ENCODE data around the gene METTL24. TPM values are rescaled to one million over a fixed set of nuclear protein-coding genes. Genes with fewer than 3 reads are reported as not detected.
"Not testable (repeated sequence)": the region's sequence is repeated elsewhere in the genome, so short reads cannot be mapped to it uniquely, and the experiment has no call there.

The METTL24 gene
- total RNA-seq, 1 donor from 2014 or later = 1.2 TPM

DNA sequence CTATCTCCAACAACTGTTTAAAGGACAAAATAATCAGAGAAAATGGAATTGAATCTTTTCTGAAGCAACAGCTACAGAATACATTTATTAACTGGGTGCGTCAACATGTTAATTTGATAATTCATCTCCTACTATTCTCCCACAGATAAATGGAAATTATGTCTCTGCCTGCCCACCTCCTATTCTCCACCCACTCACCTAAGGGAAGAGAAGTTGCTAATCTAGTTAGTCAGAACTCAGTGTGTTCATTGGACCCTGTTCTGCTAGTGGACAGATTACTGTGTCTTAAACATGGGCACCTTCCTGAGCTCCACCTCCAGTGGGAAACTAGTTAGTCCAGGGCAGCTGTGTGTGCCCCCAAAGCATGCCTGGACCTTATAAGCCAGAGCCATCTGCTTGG is 41.0 kb downstream of the METTL24 start:
- no peak for DNase-seq (ENCODE audit: low spot score)

DNA sequence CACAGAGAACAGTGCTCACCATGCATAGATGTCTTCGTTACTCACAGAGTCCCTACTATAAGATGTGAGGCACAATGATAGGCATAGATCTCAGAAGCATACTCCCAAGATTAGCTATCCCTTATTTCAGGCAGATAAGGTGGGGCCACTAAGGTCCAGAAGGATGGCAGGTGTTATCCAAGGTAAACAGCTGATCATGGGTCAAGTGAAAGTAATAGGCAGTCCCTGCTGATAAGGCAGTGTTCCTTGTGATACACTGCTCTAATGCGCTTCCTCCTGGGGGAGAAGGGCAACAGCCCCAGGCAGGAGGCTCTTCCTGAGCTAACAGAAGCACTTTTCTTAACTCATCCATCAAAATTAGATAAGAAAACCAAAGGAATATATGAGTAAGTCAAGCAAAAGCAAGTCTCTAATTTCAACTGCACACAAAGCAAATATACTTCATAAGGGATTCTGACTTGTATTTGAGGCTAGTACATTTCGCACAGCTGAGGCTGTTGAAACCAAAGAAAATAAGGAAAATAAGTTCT is 42.2 kb downstream of the METTL24 start:
- no peak for DNase-seq (ENCODE audit: low spot score)

DNA sequence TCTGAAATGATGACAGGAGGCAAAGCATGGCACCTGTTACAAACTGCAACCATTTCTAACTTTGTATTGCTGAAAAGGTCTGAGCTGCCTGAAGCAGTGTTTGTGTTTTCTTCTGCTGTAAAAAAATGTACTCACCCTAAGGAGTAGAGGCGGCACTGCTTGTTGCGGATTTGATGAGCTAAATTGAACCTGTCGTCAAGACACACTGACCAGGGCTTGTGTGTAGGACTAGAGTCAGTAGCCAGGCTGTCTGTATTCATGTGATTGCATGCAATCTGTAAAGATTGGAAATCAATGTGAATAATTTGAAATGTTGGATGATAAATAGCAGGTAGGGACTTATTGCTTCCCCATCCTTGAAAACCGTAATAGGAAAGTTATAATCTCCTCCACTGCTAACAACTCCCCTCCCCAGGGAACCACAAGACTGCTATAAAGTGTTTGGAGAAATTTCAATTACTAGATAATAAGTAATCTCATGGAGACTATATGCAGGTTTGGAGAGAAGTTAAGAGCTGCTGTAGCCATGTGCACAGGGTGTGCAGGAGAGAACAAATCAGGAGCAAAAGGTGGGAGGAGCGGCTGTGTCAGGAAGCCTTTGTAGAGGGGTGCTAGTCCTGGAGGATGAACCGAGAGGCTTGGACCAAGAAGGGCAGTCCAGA is 42.8 kb downstream of the METTL24 start:
- DNase-seq (ENCODE audit: low spot score) = no peak

DNA sequence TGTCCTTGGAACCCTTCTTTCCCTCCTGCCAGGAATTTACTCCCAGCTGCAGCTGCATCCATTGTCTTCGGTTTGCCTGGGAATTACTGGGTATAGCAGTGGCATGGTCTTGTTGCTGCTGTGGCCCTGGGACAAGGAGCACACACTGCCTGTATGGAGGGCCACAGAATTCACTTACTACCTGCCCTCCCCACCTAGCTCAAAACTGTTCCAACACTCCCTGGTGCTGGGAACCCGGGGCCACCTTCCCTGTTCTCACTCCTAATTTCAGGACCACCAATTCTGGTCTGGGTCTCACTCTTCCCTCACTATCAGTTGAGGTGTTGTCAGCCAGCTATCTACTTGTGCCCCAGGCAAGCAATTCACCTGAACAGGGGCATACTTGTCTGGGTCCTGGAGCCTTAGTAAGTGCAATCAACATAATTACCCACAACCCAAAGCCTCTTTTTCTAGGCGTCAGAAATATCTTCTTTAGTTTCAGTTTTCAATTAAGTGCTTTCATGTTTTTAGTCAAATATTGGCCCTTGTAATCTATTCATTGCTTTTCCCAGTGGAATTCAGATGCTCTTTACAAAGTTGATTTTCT is 47.2 kb downstream of the METTL24 start:
- DNase-seq (ENCODE audit: low spot score) = no peak

DNA sequence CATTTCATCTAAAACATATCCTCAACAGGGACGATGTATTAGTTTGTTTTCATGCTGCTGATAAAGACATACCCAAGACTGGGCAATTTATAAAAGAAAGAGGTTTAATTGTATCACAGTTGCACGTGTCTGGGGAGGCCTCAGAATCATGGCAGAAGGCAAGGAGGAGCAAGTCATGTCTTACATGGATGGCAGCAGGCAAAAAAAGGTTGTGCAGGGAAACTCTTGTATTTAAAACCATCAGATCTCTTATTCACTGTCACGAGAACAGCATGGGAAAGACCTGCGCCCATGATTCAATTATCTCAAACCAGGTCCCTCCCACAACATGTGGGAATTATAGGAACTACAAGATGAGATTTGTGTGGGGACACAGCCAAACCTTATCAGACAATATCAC is 48.7 kb downstream of the METTL24 start:
- not testable (repeated sequence) for DNase-seq (ENCODE audit: low spot score)

DNA sequence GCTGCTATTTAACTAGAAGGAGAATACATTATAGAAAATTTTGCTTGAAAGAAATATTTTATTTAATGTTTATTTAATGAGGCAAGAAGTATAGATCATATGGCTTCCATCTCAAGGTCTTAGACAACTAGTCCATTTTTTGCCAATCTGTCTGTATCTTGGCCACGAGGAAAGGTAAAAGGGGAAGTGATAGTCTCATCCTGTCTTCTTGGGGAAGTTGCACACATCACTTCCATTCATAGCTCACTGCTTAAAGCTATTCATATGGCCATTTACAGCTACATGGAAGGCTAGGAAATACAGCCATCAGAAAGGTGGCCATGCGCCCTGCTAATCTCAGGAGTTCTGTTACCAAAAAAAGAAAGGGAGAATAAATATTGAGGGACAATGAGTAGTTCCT is 50.8 kb downstream of the METTL24 start:
- no peak for DNase-seq (ENCODE audit: low spot score)

DNA sequence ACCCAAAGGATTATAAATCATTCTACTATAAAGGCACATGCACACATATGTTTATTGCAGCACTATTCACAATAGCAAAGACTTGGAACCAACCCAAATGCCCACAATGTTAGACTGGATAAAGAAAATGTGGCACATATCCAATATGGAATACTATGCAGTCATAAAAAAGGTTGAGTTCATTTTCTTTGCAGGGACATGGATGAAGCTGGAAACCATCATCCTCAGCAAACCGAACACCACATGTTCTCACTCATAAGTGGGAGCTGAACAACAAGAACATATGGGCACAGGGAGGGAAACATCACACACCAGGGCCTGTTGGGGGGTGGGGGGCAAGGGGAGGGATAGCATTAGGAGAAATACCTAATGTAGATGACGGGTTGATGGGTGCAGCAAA is 52.3 kb downstream of the METTL24 start:
- not testable (repeated sequence) for DNase-seq (ENCODE audit: low spot score)

DNA sequence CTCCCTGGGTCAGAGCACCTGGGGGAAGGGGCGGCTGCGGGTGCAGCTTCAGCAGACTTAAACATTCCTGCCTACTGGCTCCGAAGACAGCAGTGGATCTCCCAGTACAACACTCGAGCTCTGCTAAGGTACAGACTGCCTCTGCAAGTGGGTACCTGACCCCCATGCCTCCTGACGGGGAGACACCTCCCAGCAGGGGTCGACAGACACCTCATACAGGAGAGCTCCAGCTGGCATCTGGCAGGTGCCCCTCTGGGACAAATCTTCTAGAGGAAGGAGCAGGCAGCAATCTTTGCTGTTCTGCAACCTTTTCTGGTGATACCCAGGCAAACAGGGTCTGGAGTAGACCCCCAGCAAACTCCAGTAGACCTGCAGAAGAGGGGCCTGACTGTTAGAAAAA is 54.5 kb downstream of the METTL24 start:
- not testable (repeated sequence) for DNase-seq (ENCODE audit: low spot score)

DNA sequence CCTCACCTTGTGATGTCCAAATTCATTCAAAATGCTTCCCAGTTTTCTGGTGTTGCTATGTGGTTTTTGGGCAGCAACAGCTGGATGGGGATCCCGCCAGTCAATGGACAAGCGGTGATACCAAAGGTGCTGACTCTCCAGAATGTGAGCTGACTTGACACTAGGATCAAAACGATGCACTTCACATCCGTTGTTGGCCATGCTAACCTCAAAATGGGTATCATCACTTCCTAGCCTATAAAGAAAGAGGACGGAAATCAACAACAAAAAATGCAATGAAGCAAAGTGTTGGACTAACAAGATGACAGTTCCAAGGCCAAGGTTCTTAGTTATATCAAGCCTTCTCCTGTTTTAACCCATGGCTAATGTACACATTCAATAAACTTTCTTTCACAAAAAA is 59.2 kb downstream of the METTL24 start:
- DNase-seq (ENCODE audit: low spot score) = no peak

DNA sequence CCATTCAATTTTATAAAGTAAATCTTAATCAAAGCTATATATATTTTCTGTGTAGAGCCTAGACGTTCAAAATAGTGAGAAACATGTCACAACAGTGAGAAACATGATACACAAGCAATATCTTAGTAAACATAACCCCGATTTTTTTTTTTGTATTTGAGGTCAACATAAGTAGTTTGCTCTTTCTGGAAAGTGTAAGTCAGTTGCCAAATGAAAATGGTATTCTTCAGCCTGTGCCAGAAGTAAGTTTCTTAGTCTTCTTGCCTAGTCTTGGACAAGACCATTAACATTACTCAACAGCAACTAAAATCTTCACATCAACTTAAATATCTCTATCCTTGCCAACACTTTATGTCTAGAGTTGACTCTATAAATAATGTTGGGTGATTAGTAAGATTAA is 59.7 kb downstream of the METTL24 start:
- no peak for DNase-seq (ENCODE audit: low spot score)

DNA sequence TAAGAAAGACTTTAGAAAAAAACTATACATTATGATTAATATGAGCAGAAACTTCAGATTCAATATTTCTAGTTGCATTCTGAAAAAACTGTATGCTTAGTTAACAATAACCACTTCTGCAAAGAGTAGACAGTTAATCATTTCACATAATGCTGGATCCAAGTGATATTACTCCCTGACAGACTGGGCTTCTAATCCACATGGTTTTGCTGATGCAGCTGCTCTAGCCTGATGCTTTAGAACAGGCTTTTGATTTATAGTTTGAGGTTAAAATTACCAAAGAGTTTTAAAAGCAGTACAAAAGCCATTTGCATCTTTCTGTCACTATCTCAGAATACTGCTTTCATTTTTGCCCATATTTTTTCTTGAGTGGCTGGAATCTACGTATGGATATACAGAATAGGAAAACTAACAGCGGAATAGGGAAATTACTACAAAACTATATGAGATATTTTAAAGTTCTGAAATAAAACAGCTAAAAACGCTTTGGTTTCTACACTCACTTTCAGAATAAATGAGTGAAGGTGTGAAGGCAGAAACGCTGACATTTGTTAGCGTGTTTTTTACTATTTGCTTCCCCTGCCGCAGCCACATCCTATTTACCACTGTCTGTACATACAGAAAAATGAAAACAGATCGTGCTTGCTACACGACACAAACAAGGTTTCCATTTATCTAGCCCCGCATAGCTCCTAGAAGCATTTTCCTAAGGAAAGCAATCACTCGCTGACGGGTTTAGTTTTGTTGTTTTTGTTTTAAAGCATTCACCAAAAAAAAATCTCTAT is 61.7 kb downstream of the METTL24 start:
- no peak for DNase-seq (ENCODE audit: low spot score)

DNA sequence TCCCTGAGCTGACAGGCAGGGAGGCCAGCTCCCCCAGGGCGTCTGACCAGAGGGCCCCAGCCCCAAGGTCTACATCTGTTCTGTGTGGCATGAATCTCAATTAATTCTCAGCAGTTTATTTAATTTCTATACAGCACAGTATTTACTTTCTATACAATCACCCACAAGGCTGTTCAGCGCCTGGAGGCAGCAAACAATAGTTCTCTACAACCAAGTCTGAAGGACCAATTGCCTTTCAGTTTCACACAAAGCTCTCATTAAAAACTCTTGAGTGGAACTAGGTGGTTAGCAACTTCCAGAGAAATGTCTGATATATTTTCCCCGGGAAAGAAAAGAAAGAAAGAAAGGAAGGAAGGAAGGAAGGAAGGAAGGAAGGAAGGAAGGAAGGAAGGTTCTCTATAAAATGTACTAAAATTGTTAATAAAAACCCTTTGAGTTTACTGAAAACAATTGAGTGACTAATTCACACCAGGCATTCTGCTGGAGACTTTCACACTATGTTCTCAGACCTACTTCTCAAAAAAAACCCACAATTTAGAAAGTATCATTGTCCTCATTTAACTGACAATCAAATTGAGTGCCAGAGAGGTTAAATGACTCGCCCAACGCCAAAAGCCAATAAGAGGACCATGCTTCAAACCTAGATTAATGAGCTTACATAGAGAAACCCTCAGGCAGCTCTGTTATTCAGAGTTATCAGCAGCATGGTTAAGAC is 62.5 kb downstream of the METTL24 start:
- no peak for DNase-seq (ENCODE audit: low spot score)

DNA sequence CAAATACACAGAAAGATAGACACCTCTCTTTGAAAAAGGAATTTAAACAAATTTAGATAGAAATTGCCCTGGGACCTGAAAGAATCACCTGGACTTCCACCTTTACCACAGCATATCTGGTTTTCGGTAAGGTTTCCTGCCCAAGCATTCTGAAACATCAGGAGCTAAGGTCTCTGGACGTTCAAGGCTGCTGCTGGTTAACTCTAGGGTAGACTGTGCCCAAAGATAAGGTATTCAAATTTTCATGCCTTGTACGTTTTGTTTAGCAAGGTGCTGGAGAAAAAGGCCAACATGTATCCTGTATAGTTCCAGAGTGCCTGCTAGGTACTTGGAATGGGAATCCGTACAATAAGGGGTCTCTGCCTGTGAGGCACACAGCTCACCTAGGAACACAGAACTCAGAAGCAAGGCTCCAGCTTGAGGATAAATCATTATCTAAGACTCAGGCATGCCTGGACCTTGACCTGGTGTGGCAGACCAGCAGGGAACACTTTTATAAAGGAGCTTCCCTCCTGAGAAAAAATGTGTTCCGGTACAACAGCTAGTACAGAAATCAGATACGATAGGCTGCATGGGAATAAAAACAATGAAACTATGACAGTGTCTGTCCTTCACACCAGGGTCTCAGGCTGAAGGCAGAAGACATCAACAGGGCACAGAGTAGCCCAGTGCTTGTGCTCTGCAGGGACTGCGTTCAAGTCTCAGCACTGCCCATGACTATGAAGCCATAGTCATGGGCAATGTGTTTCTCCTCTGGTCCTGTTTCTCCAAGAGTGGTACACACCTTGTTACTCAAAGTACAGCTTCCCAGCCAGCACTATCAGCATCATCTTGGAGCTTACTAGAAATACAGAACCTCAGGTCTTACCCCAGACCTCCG is 70.4 kb downstream of the METTL24 start:
- DNase-seq (ENCODE audit: low spot score) = no peak

DNA sequence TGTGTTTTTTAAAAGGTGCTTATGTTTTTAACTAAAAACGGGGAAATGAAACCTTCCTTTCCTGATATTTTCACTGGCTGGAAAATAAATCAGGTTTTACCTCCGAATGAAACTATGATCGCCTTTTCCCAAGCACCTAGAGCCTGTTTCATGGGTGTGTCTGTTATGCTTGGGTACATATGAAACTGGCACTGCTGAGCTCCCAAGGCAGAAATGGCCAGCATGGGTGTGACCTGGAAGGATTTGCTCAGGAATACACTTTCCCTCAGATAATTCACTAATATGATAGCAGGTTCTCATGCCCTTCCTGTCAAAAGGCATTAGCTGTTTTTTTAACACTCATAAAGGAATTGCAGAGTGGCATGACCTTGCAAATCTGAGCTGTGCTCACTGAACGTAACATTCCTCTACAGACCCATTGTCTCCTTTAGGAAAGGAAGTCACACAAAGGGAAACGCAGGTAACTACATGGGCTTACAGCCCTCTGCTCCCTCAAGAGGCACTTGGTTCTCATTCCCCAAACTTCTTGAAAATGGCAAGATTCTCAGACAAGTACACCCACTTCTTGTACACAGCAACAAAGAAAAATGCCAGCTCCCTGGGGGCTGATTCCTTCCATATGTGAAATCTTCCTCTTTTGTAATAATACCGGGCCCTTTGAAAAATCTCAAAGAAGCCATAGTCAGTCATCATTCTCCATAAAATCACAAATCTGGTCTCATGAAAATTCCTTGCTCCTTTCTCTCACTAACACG is 72.7 kb downstream of the METTL24 start:
- no peak for DNase-seq (ENCODE audit: low spot score)

DNA sequence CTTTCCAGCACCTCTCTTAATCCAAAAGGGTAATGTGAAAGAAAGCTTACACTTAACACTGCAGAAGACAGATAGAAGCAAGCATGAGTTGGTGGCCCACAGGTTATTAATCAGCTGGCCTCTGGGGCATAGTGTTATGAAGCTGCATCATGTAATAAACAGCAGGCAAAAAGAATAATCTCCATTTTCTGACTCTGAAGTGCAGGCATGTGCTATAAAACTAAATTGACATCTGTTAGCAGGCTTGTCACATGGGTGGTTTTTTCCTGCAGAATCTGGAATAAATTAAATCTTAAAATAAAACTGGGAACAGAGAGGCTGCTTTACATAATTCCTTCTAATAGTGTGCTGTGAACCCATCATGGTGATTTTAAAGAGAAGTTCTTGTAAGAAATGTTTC is 73.3 kb downstream of the METTL24 start:
- DNase-seq (ENCODE audit: low spot score) = no peak

DNA sequence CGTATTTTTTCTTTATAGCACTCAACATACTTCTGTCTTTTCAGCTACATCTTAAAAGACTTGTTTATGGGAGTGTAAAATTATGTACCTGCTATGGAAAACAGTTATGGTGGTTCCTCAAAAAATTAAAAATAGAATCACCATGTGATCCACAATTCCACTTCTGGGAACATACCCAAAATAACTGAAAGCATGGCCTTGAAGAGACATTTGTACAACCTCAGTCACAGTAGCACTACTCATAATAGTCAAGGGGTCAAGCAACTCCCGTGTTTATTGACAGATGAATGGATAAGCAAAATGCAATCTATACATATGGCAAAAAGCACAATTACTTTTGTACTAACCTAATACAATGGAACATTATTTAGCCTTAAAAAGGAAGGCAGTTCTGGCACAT is 74.5 kb downstream of the METTL24 start:
- no peak for DNase-seq (ENCODE audit: low spot score)

DNA sequence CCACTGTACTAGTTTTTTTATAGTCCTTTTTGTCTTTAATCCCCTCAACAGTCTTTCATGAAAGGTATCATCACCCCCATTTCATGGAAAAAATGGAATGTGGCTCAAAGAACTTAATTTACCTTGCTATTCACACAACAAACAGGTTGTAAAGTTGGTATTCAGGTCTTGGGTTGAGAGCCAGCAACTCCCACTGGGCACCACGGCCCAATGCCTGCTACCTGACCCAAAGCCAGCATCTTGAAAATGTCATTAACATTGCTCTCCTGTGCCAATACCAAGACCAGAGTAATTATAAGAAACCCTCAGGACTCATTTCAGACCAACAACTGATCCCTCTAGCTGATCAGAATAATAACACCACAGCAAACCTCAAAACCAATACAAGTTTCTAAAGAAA is 75.7 kb downstream of the METTL24 start:
- no peak for DNase-seq (ENCODE audit: low spot score)

DNA sequence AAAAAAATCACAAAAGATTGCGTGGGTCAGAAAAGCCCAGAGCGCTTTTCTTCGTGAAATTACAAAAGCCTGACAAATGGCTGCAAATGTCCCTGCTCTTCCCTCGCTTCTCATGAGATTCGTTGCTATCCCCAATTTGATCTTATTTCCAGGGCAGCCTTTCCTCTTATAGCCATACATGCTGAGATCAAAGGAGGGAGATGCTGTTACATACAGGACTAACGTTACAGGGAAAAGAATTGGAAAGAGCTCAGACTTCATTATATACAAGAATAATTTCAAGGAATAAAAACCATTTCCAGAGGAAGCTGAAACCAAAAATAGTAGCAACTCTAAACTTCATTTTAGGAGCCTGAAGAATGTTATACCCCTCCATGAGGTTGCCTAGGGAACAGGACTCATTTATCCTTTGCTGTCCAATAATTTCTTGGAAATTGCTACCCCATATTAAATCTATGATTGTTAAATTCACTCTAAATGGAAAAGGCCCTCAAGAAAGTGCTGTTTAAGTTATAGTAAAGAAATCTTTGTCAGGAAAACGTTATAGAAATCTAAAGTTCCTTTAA is 81.0 kb downstream of the METTL24 start:
- no peak for DNase-seq (ENCODE audit: low spot score)

DNA sequence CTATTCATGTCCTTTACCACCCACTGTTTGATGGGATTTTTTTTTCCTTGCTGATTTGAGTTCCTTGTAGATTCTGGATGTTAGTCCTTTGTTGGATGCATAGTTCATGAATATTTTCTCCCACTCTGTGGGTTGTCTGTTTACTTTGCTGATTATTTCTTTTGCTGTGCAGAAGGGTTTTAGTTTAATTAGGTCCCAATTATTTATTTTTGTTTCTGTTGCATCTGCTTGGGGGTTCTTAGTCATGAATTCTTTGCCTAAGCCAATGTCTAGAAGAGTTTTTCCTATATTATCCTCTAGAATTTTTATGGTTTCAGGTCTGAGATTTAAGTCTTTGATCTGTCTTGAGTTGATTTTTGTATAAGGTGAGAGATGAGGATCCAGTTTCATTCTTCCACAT is 85.4 kb downstream of the METTL24 start:
- not testable (repeated sequence) for DNase-seq (ENCODE audit: low spot score)

DNA sequence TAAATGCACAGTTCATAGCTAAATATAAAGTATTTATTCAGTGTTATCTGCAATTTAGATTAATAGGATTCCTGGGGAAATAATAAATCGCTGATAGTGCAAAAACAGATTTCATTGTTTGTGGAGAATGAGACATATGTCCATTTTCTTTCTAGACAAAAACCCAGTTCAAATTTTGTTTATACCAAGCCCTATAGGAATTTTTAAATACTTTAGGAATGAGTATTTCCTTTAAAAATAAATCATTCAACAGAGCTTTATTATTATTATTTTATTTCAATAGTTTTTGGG is 86.5 kb downstream of the METTL24 start:
- no peak for DNase-seq (ENCODE audit: low spot score)
